ENCODE results near the gene OR52A5.

Gene OR52A5

GRCh38 chr11:5151713-5152153 is 13.6 kb upstream of the OR52A5 start:
- TF ChIP-seq CTCF (IDR thresholded peaks at IDR 0.05), result no peak

GRCh38 chr11:5137014-5137413 is 1.1 kb downstream of the OR52A5 start:
- no peak for TF ChIP-seq CTCF (IDR thresholded peaks at IDR 0.05)

GRCh38 chr11:5136261-5136660 is 1.9 kb downstream of the OR52A5 start:
- TF ChIP-seq CTCF (IDR thresholded peaks at IDR 0.05), result no peak

- no peak for TF ChIP-seq CTCF (IDR thresholded peaks at IDR 0.05)
Measured at GRCh38 chr11:5131584-5132335, 6.4 kb downstream of the OR52A5 start.

GRCh38 chr11:5129457-5129877 is 8.7 kb downstream of the OR52A5 start:
- no peak for TF ChIP-seq CTCF (IDR thresholded peaks at IDR 0.05)

- no peak for TF ChIP-seq CTCF (IDR thresholded peaks at IDR 0.05)
Measured at GRCh38 chr11:5124891-5125620, 13.1 kb downstream of the OR52A5 start.

- peak; percentile 92 for TF ChIP-seq CTCF (IDR thresholded peaks at IDR 0.05)
Measured at GRCh38 chr11:5123802-5124521, 14.2 kb downstream of the OR52A5 start.
